H1 (cell line): ENCODE results near the gene SP9. TPM values are rescaled to one million over a fixed set of nuclear protein-coding genes. Genes with fewer than 3 reads are reported as not detected.

ENCODE experiments used
- FOSL1 ChIP-seq: IDR thresholded peaks from 2 replicates; pipeline ENCODE4 v1.6.1; 2011; ENCODE audit warnings: mild to moderate bottlenecking, low read depth, low read length, moderate library complexity; ENCODE audit not compliant: insufficient read depth
- HDAC2 ChIP-seq, 2 experiments: fragments of 300-600 bp in 1 of 2; sonication (generic) in 1 of 2; IDR thresholded peaks; 2 replicates each; pipeline ENCODE4 v1.6.1; 2011 to 2012; ENCODE audit warnings: low read depth in 2 of 2, low read length in 2 of 2, mild to moderate bottlenecking in 2 of 2, moderate library complexity in 2 of 2, borderline replicate concordance in 1 of 2, inconsistent platforms in 1 of 2
- SAP30 ChIP-seq: fragments of 300-600 bp; sonication (generic); IDR thresholded peaks from 2 replicates; pipeline ENCODE4 v1.7.1; 2012; ENCODE audit warnings: low read length, moderate library complexity, mild to moderate bottlenecking, inconsistent platforms; ENCODE audit not compliant: insufficient read depth, insufficient replicate concordance
- ZNF274 ChIP-seq: IDR thresholded peaks from 2 replicates; pipeline ENCODE4 v1.7.0; 2012; ENCODE audit warnings: low read length, borderline replicate concordance; ENCODE audit errors: extremely low read depth
- polyA plus RNA-seq, 7 experiments: library from polyadenylated mRNA; depleted of rRNA in 3 of 7; stranded (reverse) in 5 of 7; unstranded in 2 of 7; fragments of >200 nt in 5 of 7; fragments of 200-250 nt in 2 of 7; gene quantifications; 1 replicate in 5 of 7; 2 replicates in 1 of 7; 4 replicates in 1 of 7; pipeline versions ENCODE4 v1.2.1 to v1.2.3, GENCODE V29; 2011 to 2013; ENCODE audit warnings: missing spikeins in 2 of 7, mixed read lengths in 2 of 7
- total RNA-seq: library from RNA; stranded (reverse); fragmentation: NEBNext Ultra II Directional; extraction: Animal tissue kit (Norgen Biotek cat#: 25700); gene quantifications from 2 replicates; pipeline ENCODE4 v1.2.1, GENCODE V29; 2021

SP9 gene
- total and polyA plus RNA-seq, 2 of the 8 experiments (the other 6 are each of a cell fraction or from before 2014, with no cell fraction given): 0.03 to 0.11 TPM

DNA sequence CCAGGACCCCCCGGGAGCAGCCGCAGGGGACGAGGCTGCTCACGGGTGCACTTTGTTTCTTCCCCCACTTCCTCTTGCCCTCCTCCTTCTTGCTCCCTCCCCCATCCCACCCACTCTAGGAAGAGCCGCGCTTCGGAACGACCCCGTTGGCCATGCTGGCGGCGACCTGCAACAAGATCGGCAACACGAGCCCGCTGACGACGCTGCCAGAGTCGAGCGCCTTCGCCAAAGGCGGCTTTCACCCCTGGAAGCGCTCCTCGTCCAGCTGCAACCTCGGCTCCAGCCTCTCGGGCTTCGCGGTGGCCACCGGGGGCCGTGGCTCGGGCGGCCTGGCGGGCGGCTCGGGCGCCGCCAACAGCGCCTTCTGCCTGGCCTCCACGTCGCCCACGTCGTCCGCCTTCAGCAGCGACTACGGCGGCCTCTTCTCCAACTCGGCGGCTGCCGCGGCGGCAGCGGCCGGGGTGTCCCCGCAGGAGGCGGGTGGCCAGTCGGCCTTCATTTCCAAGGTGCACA lies 1.3 kb downstream of the SP9 start (continued):
- TF ChIP-seq HDAC2 (IDR thresholded peaks at IDR 0.05; ENCODE audit: borderline replicate concordance in 1 of 2, low read depth in 2 of 2, low read length in 2 of 2) (no peak), FOSL1 (no peak), ZNF274 (no peak), SAP30 (no peak)
